Activated naive CD8-positive, alpha-beta T cell treated with anti-CD3 and anti-CD28 coated beads for 36 hours (primary cell): ENCODE measurements around the gene SET. TPM values are rescaled to one million over a fixed set of nuclear protein-coding genes. Genes with fewer than 3 reads are reported as not detected.
A peak's percentile ranks its signal among the peaks of the same experiment; 100 is the strongest.
"Not testable (repeated sequence)": the region's sequence is repeated elsewhere in the genome, so short reads cannot be mapped to it uniquely, and the experiment has no call there.

Source experiments
- DNase-seq: peaks from one replicate; pipeline ENCODE4 v3.0.0; 2021
- H3K27ac Mint-ChIP-seq: one replicate; pipeline ENCODE4 v1.8.0; 2022; ENCODE audit warnings: mild to moderate bottlenecking, moderate library complexity, mixed read lengths
- H3K27me3 Mint-ChIP-seq: one replicate; pipeline ENCODE4 v1.8.0; 2022; ENCODE audit warnings: mild to moderate bottlenecking, mixed read lengths
- H3K36me3 Mint-ChIP-seq: one replicate; pipeline ENCODE4 v1.8.0; 2021; ENCODE audit warnings: mild to moderate bottlenecking, mixed read lengths
- H3K4me1 Mint-ChIP-seq: one replicate; pipeline ENCODE4 v1.8.0; 2021; ENCODE audit warnings: mixed read lengths
- H3K4me3 Mint-ChIP-seq: one replicate; pipeline ENCODE4 v1.8.0; 2022; ENCODE audit warnings: mild to moderate bottlenecking, moderate library complexity, mixed read lengths
- H3K9me3 Mint-ChIP-seq: one replicate; pipeline ENCODE4 v1.8.0; 2022; ENCODE audit warnings: mixed read lengths
- total RNA-seq, 2 experiments: library from RNA; stranded (reverse); gene quantifications; one replicate each; pipeline ENCODE4 v1.2.3, GENCODE V29; 2021

SET gene, protein sequence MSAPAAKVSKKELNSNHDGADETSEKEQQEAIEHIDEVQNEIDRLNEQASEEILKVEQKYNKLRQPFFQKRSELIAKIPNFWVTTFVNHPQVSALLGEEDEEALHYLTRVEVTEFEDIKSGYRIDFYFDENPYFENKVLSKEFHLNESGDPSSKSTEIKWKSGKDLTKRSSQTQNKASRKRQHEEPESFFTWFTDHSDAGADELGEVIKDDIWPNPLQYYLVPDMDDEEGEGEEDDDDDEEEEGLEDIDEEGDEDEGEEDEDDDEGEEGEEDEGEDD
- 100 to 1,000 TPM; 953 to 971 TPM for total RNA-seq

GRCh38 chr9:128688501-128689292, at the start of gene SET:
Gene SET, plus strand, starts transcription at chr9:128689222. Its CDS starts 361 bp downstream, at chr9:128689583.
- peaks cover 4% of the 10 kb centered on the region for H3K27me3 Mint-ChIP-seq
- H3K27ac Mint-ChIP-seq, result peak within 1 kb of the TSS; percentile 88
- peak; percentile 99 for DNase-seq
- peaks cover 39% of the 10 kb centered on the region for H3K36me3 Mint-ChIP-seq
- H3K4me1 Mint-ChIP-seq, result peaks cover 57% of the 10 kb centered on the region
- no peaks in the 10 kb centered on the region for H3K9me3 Mint-ChIP-seq
- peak within 1 kb of the TSS; percentile 81 for H3K4me3 Mint-ChIP-seq

- H3K4me3 Mint-ChIP-seq, result no peak overlapping the region
Observed at GRCh38 chr9:128640603-128641002, 48.4 kb upstream of the SET start.

GRCh38 chr9:128642675-128643245, 46.3 kb upstream of the SET start:
- no peak for DNase-seq
- H3K4me1 Mint-ChIP-seq, result no peaks in the 10 kb centered on the region
- peaks cover 9% of the 10 kb centered on the region for H3K36me3 Mint-ChIP-seq
- peak overlapping the region; percentile 69 for H3K27ac Mint-ChIP-seq
- no peaks in the 10 kb centered on the region for H3K27me3 Mint-ChIP-seq
- H3K4me3 Mint-ChIP-seq, result no peak overlapping the region
- no peaks in the 10 kb centered on the region for H3K9me3 Mint-ChIP-seq

More at GRCh38 chr9:128640603-128641002, 48.4 kb upstream of the SET start:
- Mint-ChIP-seq H3K27me3 (no peaks in the 10 kb centered on the region), H3K4me1 (no peaks in the 10 kb centered on the region), H3K27ac (no peak overlapping the region), H3K36me3 (peaks cover 9% of the 10 kb centered on the region), H3K9me3 (no peaks in the 10 kb centered on the region)
- DNase-seq, result no peak

DNA sequence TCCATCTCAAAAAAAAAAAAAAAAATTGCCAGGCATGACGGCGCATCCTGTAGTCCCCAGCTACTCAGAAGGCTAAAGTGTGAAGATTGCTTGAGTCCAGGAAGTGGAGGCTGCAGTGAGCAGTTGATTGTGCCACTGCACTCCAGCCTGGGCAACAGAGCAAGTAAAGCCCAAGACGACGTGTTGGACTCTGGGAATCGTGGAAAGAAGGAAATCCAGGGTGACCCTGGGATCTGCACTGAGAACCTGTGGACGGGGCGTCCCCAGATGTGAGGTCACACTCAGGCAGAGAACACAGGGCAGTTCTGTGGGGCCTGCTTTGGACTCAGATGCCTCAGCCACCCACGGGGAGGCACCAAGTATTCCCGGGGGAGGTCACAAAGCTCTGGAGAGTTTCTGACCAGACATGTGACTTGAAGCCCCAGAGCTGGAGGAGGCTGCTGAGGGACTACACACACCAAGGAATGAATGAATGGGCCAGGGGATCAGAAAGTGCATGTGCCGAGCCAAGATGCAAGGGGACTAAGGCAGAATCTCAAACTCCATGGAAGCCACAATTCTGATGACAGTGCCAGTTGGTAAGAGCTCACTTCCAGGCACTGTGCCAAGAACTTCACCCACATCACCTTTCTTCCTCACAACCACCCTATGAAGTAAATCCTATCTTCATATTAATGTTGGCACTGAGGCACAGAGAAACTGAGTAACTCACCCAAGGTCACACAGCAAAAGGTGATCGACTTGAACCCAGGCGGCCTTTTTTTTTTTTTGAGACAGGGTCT, 45.3 kb upstream of the SET start:
- Mint-ChIP-seq H3K4me1 (no peaks in the 10 kb centered on the region), H3K27ac (no peak overlapping the region), H3K9me3 (no peaks in the 10 kb centered on the region), H3K36me3 (peaks cover 6% of the 10 kb centered on the region), H3K4me3 (no peak overlapping the region), H3K27me3 (no peaks in the 10 kb centered on the region)
- no peak for DNase-seq

DNA sequence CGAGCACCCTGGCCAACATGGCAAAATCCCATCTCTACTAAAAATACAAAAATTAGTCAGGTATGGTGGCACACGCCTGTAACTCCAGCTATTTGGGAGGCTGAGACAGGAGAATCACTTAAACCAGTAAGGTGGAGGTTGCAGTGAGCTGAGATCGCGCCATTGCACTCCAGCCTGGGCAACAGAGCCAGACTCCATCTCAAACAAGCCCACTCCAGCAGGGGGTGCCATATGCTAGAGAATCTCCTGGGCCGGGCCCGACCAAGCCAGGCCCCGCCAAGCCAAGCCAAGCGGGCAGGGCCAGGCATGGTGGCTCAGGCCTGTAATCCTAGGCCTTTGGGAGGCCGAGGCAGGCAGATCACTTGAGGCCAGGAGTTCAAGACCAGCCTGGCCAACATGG, 40.8 kb upstream of the SET start:
- not testable (repeated sequence) for H3K27me3 Mint-ChIP-seq, H3K9me3 Mint-ChIP-seq, H3K36me3 Mint-ChIP-seq, H3K4me1 Mint-ChIP-seq, H3K27ac Mint-ChIP-seq, H3K4me3 Mint-ChIP-seq
- peak; percentile 70 for DNase-seq

GRCh38 chr9:128651798-128652197, 37.2 kb upstream of the SET start:
- Mint-ChIP-seq H3K4me1 (peaks cover 2% of the 10 kb centered on the region), H3K27me3 (no peaks in the 10 kb centered on the region), H3K36me3 (peaks cover 5% of the 10 kb centered on the region), H3K9me3 (no peaks in the 10 kb centered on the region), H3K4me3 (no peak overlapping the region), H3K27ac (no peak overlapping the region)
- DNase-seq, result no peak

GRCh38 chr9:128653908-128654307, 35.1 kb upstream of the SET start:
- Mint-ChIP-seq H3K36me3 (peaks cover 8% of the 10 kb centered on the region), H3K4me1 (peaks cover 5% of the 10 kb centered on the region), H3K27ac (no peak overlapping the region), H3K27me3 (no peaks in the 10 kb centered on the region), H3K4me3 (no peak overlapping the region), H3K9me3 (no peaks in the 10 kb centered on the region)
- no peak for DNase-seq

- Mint-ChIP-seq H3K27ac (no peak overlapping the region), H3K36me3 (peaks cover 8% of the 10 kb centered on the region), H3K4me1 (peaks cover 5% of the 10 kb centered on the region), H3K9me3 (no peaks in the 10 kb centered on the region), H3K4me3 (peak overlapping the region; percentile 11), H3K27me3 (no peaks in the 10 kb centered on the region)
- no peak for DNase-seq
Observed at GRCh38 chr9:128654481-128654880, 34.5 kb upstream of the SET start.

- H3K9me3 Mint-ChIP-seq, result no peaks in the 10 kb centered on the region
- peaks cover 5% of the 10 kb centered on the region for H3K4me1 Mint-ChIP-seq
- H3K4me3 Mint-ChIP-seq, result peak within 1 kb of the TSS; percentile 91
Observed at GRCh38 chr9:128656416-128657343, 32.3 kb upstream of the SET start, which contains the start of gene DYNC2I2. Gene DYNC2I2, minus strand, starts transcription at chr9:128656847. Its CDS starts 121 bp downstream, at chr9:128656726.

GRCh38 chr9:128657344-128657704, 31.7 kb upstream of the SET start:
- peak overlapping the region; percentile 100 for H3K27ac Mint-ChIP-seq
- H3K27me3 Mint-ChIP-seq, result no peaks in the 10 kb centered on the region
- H3K4me1 Mint-ChIP-seq, result peaks cover 5% of the 10 kb centered on the region
- H3K36me3 Mint-ChIP-seq, result peaks cover 8% of the 10 kb centered on the region
- H3K9me3 Mint-ChIP-seq, result no peaks in the 10 kb centered on the region
- H3K4me3 Mint-ChIP-seq, result peak overlapping the region; percentile 91
- no peak for DNase-seq

More at GRCh38 chr9:128656416-128657343, 32.3 kb upstream of the SET start, which contains the start of gene DYNC2I2:
- H3K27ac Mint-ChIP-seq, result peak within 1 kb of the TSS; percentile 100
- DNase-seq, result peak; percentile 97
- peaks cover 8% of the 10 kb centered on the region for H3K36me3 Mint-ChIP-seq
- no peaks in the 10 kb centered on the region for H3K27me3 Mint-ChIP-seq

GRCh38 chr9:128657796-128658195, 31.2 kb upstream of the SET start:
- no peaks in the 10 kb centered on the region for H3K9me3 Mint-ChIP-seq
- peaks cover 5% of the 10 kb centered on the region for H3K4me1 Mint-ChIP-seq
- DNase-seq, result no peak
- H3K27me3 Mint-ChIP-seq, result no peaks in the 10 kb centered on the region
- H3K36me3 Mint-ChIP-seq, result peaks cover 8% of the 10 kb centered on the region
- H3K27ac Mint-ChIP-seq, result no peak overlapping the region
- no peak overlapping the region for H3K4me3 Mint-ChIP-seq

DNA sequence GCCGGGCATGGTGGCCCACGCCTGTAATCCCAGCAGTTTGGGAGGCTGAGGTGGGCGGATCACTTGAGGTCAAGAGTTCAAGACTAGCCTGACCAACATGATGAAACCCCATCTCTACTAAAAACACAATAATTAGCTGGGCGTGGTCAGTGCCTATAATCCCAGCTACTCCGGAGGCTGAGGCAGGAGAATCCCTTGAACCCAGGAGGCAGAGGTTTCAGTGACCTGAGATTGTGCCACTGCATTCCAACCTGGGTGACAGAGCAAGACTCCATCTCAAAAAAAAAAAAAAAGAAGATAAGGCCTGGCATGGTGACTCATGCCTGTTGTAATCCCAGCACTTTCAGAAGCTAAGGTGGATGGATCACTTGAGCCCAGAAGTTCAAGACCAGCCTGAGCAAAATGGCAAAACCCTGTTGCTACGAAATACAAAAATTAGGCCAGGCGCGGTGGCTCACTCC, 22.5 kb upstream of the SET start:
- not testable (repeated sequence) for H3K4me3 Mint-ChIP-seq, H3K4me1 Mint-ChIP-seq, H3K9me3 Mint-ChIP-seq, DNase-seq, H3K27ac Mint-ChIP-seq, H3K27me3 Mint-ChIP-seq, H3K36me3 Mint-ChIP-seq

DNA sequence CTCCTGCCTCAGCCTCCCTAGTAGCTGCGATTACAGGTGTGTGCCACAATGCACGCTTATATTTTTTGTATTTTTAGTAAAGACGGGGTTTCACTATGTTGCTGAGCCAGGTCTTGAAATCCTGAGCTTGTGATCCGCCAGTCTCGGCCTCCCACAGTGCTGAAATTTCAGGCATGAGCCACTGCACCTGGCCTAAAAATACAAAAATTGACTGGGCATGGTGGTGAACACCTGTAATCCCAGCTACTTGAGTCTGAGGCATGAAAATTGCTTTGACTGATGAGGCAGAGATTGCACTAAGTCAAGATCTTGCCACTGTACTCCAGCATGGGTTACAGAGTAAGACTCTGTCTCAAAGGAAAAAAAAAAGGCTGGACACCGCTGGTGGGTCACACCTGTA, 19.2 kb upstream of the SET start:
- Mint-ChIP-seq H3K27ac (no peak overlapping the region), H3K27me3 (no peaks in the 10 kb centered on the region), H3K4me1 (no peaks in the 10 kb centered on the region), H3K9me3 (no peaks in the 10 kb centered on the region), H3K4me3 (no peak overlapping the region), H3K36me3 (no peaks in the 10 kb centered on the region)
- DNase-seq, result no peak

GRCh38 chr9:128675382-128675781, 13.6 kb upstream of the SET start:
- no peak overlapping the region for H3K4me3 Mint-ChIP-seq
- H3K27me3 Mint-ChIP-seq, result no peaks in the 10 kb centered on the region
- no peak for DNase-seq
- H3K36me3 Mint-ChIP-seq, result peaks cover 7% of the 10 kb centered on the region
- no peaks in the 10 kb centered on the region for H3K9me3 Mint-ChIP-seq
- no peaks in the 10 kb centered on the region for H3K4me1 Mint-ChIP-seq
- no peak overlapping the region for H3K27ac Mint-ChIP-seq
